Measurements from ENCODE around the gene CNIH3. TPM values are rescaled to one million over a fixed set of nuclear protein-coding genes. Genes with fewer than 3 reads are reported as not detected.

CNIH3 gene
- total and polyA plus RNA-seq, 9 donors: 3.8 to 11.8 (median 8.3) TPM

- no peaks in the 10 kb centered on the region for H3K36me3 ChIP-seq
- no peaks in the 10 kb centered on the region for H3K9me3 ChIP-seq
- 55 to 66% (median 66%) methylated on average over 4 of the region's 4 CpGs for WGBS, 3 donors
- no peaks in the 10 kb centered on the region for H3K27me3 ChIP-seq
- no peak overlapping the region for H3K4me3 ChIP-seq
- TF ChIP-seq EP300 (IDR thresholded peaks at IDR 0.05): no peak
- no peak for TF ChIP-seq POLR2A (IDR thresholded peaks at IDR 0.05)
- TF ChIP-seq CTCF (IDR thresholded peaks at IDR 0.05): no peak
- peaks cover 4% of the 10 kb centered on the region for H3K4me1 ChIP-seq (ENCODE audit: insufficient read depth)
- no peak for DNase-seq
- no peak overlapping the region for H3K27ac ChIP-seq
- intact Hi-C loops (cut with DNase I): no loop called here
Measured at GRCh38 chr1:224691148-224691925, 75.2 kb downstream of the CNIH3 start.

GRCh38 chr1:224694969-224695368, 78.9 kb downstream of the CNIH3 start:
- Histone ChIP-seq H3K9me3 (no peaks in the 10 kb centered on the region), H3K4me1 (ENCODE audit: insufficient read depth) (peaks cover 4% of the 10 kb centered on the region), H3K36me3 (no peaks in the 10 kb centered on the region), H3K27me3 (no peaks in the 10 kb centered on the region), H3K27ac (no peak overlapping the region), H3K4me3 (no peak overlapping the region)
- TF ChIP-seq CTCF (IDR thresholded peaks at IDR 0.05) (no peak), EP300 (IDR thresholded peaks at IDR 0.05) (no peak), POLR2A (IDR thresholded peaks at IDR 0.05) (no peak)
- intact Hi-C loops (cut with DNase I): no loop called here
- 94 to 97% (median 94%) methylated on average over 3 of the region's 3 CpGs for WGBS, 3 donors
- no peak for DNase-seq

- Histone ChIP-seq H3K36me3 (no peaks in the 10 kb centered on the region), H3K27me3 (no peaks in the 10 kb centered on the region), H3K27ac (no peak overlapping the region), H3K9me3 (no peaks in the 10 kb centered on the region), H3K4me1 (ENCODE audit: insufficient read depth) (peaks cover 4% of the 10 kb centered on the region), H3K4me3 (no peak overlapping the region)
- intact Hi-C loops (cut with DNase I): no loop called here
- DNase-seq: no peak
- 91 to 97% (median 93%) methylated on average over 2 of the region's 2 CpGs for WGBS, 3 donors
- no peak for TF ChIP-seq POLR2A (IDR thresholded peaks at IDR 0.05)
- no peak for TF ChIP-seq CTCF (IDR thresholded peaks at IDR 0.05)
- no peak for TF ChIP-seq EP300 (IDR thresholded peaks at IDR 0.05)
Measured at GRCh38 chr1:224696021-224696420, 79.9 kb downstream of the CNIH3 start.

GRCh38 chr1:224696891-224697765, 81.0 kb downstream of the CNIH3 start:
- intact Hi-C loops (cut with DNase I): no loop called here
- no peak for TF ChIP-seq CTCF (IDR thresholded peaks at IDR 0.05)
- TF ChIP-seq POLR2A (IDR thresholded peaks at IDR 0.05): no peak
- no peak for TF ChIP-seq EP300 (IDR thresholded peaks at IDR 0.05)
- no peaks in the 10 kb centered on the region for H3K9me3 ChIP-seq
- no peaks in the 10 kb centered on the region for H3K36me3 ChIP-seq
- no peak overlapping the region for H3K27ac ChIP-seq
- H3K27me3 ChIP-seq: no peaks in the 10 kb centered on the region
- H3K4me1 ChIP-seq (ENCODE audit: insufficient read depth): no peaks in the 10 kb centered on the region
- 81 to 85% (median 82%) methylated on average over 14 of the region's 14 CpGs for WGBS, 3 donors
- no peak overlapping the region for H3K4me3 ChIP-seq
- no peak for DNase-seq

Data from ovary (tissue), 9 donors.